WERI-Rb-1 (cell line): Measurements from ENCODE around the gene ZNF511.

Source experiments
- DNase-seq: peaks from one replicate; pipeline ENCODE4 v3.0.0-alpha.2; 2020
- H3K27ac ChIP-seq: fragments of 250-450 bp; sonication (Bioruptor Pico); 2 replicates; pipeline ENCODE4 v1.5.1; 2020; ENCODE audit warnings: mild to moderate bottlenecking, moderate library complexity
- H3K27me3 ChIP-seq: fragments of 250-450 bp; sonication (Bioruptor Pico); 2 replicates; pipeline ENCODE4 v1.5.1; 2021; ENCODE audit warnings: mild to moderate bottlenecking, low read depth, moderate library complexity; ENCODE audit not compliant: insufficient read depth, severe bottlenecking
- H3K36me3 ChIP-seq: fragments of 250-450 bp; sonication (Bioruptor Pico); 2 replicates; pipeline ENCODE4 v1.5.1; 2020; ENCODE audit warnings: mild to moderate bottlenecking, moderate library complexity
- H3K4me3 ChIP-seq: 2 replicates; pipeline ENCODE4 v1.5.1; 2011; ENCODE audit warnings: low read depth, mild to moderate bottlenecking, control low read depth, low read length
- H3K9me3 ChIP-seq: fragments of 250-450 bp; sonication (Bioruptor Pico); 2 replicates; pipeline ENCODE4 v1.5.1; 2021; ENCODE audit warnings: mild to moderate bottlenecking, moderate library complexity; ENCODE audit not compliant: severe bottlenecking
- TF ChIP-seq, protein P1 (sequence below): IDR thresholded peaks from 2 replicates; pipeline ENCODE4 v1.5.1; 2011; ENCODE audit warnings: low read depth, mild to moderate bottlenecking, control low read depth, inconsistent platforms, low read length

The ZNF511 gene

GRCh38 chr10:133283931-133284330 lies 24.8 kb upstream of the ZNF511 start:
- Histone ChIP-seq H3K27ac (no peak overlapping the region), H3K9me3 (no peaks in the 10 kb centered on the region), H3K36me3 (peaks cover 60% of the 10 kb centered on the region), H3K27me3 (no peaks in the 10 kb centered on the region), H3K4me3 (no peak overlapping the region)
- DNase-seq: no peak
- TF ChIP-seq, protein P1, sequence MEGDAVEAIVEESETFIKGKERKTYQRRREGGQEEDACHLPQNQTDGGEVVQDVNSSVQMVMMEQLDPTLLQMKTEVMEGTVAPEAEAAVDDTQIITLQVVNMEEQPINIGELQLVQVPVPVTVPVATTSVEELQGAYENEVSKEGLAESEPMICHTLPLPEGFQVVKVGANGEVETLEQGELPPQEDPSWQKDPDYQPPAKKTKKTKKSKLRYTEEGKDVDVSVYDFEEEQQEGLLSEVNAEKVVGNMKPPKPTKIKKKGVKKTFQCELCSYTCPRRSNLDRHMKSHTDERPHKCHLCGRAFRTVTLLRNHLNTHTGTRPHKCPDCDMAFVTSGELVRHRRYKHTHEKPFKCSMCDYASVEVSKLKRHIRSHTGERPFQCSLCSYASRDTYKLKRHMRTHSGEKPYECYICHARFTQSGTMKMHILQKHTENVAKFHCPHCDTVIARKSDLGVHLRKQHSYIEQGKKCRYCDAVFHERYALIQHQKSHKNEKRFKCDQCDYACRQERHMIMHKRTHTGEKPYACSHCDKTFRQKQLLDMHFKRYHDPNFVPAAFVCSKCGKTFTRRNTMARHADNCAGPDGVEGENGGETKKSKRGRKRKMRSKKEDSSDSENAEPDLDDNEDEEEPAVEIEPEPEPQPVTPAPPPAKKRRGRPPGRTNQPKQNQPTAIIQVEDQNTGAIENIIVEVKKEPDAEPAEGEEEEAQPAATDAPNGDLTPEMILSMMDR: no peak

DNA sequence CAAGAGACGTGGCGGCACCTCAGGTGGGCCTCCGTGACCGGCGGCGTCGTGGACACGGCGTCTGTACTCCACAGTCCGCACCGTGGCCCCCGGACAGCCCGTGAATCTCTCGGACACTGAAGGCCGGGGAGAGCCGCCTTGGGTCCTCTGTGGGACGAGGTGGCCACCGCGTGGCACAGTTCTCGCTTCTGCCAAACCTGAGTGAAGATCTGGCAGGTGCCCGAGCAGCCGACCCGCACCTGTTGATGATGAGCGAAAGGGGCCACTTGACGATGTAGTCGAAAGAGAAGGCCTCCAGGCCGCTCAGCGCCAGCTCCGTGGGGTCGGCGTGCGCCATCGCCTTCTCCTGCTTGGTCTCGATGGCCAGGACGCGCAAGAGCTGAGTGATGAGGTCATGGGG lies 23.5 kb upstream of the ZNF511 start:
- H3K36me3 ChIP-seq: peaks cover 62% of the 10 kb centered on the region
- no peak overlapping the region for H3K27ac ChIP-seq
- H3K27me3 ChIP-seq: no peaks in the 10 kb centered on the region
- no peak overlapping the region for H3K4me3 ChIP-seq
- H3K9me3 ChIP-seq: no peaks in the 10 kb centered on the region
- DNase-seq: no peak
- TF ChIP-seq, protein P1: no peak

- Histone ChIP-seq H3K27ac (no peak overlapping the region), H3K36me3 (peaks cover 59% of the 10 kb centered on the region)
- no peak for DNase-seq
Measured at GRCh38 chr10:133286366-133286765, 22.3 kb upstream of the ZNF511 start.

DNA sequence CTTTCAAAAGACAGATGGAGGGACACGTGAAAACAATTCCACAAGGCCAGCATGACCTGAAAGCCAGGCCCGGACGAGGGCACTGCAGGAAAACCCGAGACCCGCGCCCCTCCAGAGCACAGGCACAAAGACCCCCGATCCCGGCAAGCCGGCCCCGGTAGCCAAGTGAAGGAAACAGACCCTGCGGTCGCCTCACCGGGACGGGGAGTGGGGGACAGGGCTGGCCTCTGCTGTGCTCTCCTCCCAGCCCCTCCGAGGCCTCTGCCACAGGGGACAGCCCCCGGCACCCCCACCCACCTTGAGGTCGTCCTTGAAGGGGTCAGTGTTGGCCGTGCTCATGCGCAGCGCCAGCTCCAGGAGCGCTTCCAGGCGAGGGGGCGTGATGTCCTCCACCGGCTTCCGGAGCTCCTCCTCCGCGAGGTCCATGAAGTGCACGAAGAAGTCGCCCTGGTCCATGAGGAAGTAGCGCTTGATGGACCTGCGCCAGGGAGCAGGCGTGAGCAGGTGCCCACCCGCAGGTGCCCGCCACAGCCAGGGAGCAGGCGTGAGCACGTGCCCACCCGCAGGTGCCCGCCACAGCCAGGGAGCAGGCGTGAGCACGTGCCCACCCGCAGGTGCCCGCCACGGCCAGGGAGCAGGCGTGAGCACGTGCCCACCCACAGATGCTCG lies 20.7 kb upstream of the ZNF511 start:
- Histone ChIP-seq H3K36me3 (peaks cover 58% of the 10 kb centered on the region), H3K27ac (no peak overlapping the region), H3K9me3 (no peaks in the 10 kb centered on the region), H3K27me3 (no peaks in the 10 kb centered on the region), H3K4me3 (no peak overlapping the region)
- DNase-seq: no peak
- TF ChIP-seq, protein P1: no peak

More at GRCh38 chr10:133286366-133286765, 22.3 kb upstream of the ZNF511 start:
- TF ChIP-seq, protein P1: no peak
- no peaks in the 10 kb centered on the region for H3K9me3 ChIP-seq
- H3K4me3 ChIP-seq: no peak overlapping the region
- no peaks in the 10 kb centered on the region for H3K27me3 ChIP-seq

DNA sequence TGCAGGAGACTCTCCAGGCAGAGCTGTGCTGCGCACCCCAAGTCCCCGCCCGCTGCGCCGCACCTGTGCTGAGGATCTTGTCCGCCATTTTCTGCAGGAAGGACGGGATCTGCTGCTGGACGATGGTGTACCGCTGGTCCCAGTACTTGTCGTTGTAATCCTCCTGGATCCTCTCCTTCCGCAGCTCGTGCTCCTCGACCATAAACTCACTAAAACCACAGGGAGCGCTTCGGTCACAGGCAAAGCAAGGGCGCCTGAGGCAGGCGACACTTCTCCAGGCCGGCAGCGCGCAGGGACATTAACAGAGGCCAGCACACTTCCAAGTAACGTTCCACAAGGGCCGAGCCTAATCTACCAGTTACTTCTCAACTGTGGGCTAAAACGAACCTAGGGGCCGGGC lies 19.0 kb upstream of the ZNF511 start:
- no peak overlapping the region for H3K4me3 ChIP-seq
- no peak for DNase-seq
- no peaks in the 10 kb centered on the region for H3K27me3 ChIP-seq
- H3K36me3 ChIP-seq: peaks cover 55% of the 10 kb centered on the region
- no peaks in the 10 kb centered on the region for H3K9me3 ChIP-seq
- H3K27ac ChIP-seq: no peak overlapping the region
- TF ChIP-seq, protein P1: no peak
